Type B pancreatic cell (in vitro differentiated cells): ENCODE results near the gene DHDDS. TPM values are rescaled to one million over a fixed set of nuclear protein-coding genes. Genes with fewer than 3 reads are reported as not detected.

Experiments
- DNase-seq: peaks from one replicate; pipeline ENCODE4 v3.0.0; 2021; ENCODE audit warnings: mixed read lengths; ENCODE audit not compliant: unreplicated experiment; ENCODE audit errors: extremely low spot score
- H3K27ac Mint-ChIP-seq: 2 replicates; pipeline ENCODE4 v1.8.0; 2021; ENCODE audit warnings: mild to moderate bottlenecking, mixed read lengths
- H3K27me3 Mint-ChIP-seq: 2 replicates; pipeline ENCODE4 v1.8.0; 2021; ENCODE audit warnings: mixed read lengths
- H3K36me3 Mint-ChIP-seq: 2 replicates; pipeline ENCODE4 v1.8.0; 2021; ENCODE audit warnings: mixed read lengths
- H3K4me1 Mint-ChIP-seq: one replicate; pipeline ENCODE4 v1.8.0; 2021; ENCODE audit warnings: mixed read lengths; ENCODE audit not compliant: unreplicated experiment
- H3K4me3 Mint-ChIP-seq: 2 replicates; pipeline ENCODE4 v1.8.0; 2021; ENCODE audit warnings: mild to moderate bottlenecking, mixed read lengths
- H3K9me3 Mint-ChIP-seq: 2 replicates; pipeline ENCODE4 v1.8.0; 2021; ENCODE audit warnings: mixed read lengths
- total RNA-seq: library from RNA; stranded (reverse); gene quantifications from 2 replicates; pipeline ENCODE4 v1.2.1, GENCODE V29; 2021; ENCODE audit warnings: low replicate concordance
- TF ChIP-seq, protein P1 (sequence below): fragments of 200-600 bp; sonication (generic); conservative IDR thresholded peaks from 2 replicates; pipeline ENCODE4 v1.5.0; 2021; ENCODE audit warnings: antibody characterized with exemption, mild to moderate bottlenecking

Gene DHDDS
- total RNA-seq, 1 donor from 2014 or later = 46.5 TPM

DNA sequence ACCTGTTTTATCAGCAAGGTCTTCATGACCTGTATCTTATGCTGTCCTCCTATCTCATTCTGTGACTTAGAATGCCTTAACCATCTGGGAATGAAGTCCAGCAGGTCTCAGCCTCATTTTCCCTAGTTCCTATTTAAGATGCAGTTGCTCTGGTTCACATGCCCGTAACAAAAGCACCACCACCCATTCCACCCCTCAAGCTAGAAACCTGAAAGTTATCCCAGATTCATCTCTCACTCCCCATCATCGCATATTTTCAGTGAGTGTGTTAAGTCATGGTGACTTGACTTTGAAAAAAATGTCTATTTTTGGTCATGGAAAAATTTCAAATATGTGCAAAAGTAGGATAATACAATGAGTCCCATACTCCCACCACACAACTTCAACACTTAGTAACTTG is 51.9 kb downstream of the DHDDS start:
- Mint-ChIP-seq H3K27me3 (no peaks in the 10 kb centered on the region), H3K36me3 (peaks cover under 1% of the 10 kb centered on the region), H3K27ac (peak overlapping the region; percentile 7), H3K9me3 (no peaks in the 10 kb centered on the region), H3K4me3 (no peak overlapping the region), H3K4me1 (peaks cover 4% of the 10 kb centered on the region)
- TF ChIP-seq, protein P1, sequence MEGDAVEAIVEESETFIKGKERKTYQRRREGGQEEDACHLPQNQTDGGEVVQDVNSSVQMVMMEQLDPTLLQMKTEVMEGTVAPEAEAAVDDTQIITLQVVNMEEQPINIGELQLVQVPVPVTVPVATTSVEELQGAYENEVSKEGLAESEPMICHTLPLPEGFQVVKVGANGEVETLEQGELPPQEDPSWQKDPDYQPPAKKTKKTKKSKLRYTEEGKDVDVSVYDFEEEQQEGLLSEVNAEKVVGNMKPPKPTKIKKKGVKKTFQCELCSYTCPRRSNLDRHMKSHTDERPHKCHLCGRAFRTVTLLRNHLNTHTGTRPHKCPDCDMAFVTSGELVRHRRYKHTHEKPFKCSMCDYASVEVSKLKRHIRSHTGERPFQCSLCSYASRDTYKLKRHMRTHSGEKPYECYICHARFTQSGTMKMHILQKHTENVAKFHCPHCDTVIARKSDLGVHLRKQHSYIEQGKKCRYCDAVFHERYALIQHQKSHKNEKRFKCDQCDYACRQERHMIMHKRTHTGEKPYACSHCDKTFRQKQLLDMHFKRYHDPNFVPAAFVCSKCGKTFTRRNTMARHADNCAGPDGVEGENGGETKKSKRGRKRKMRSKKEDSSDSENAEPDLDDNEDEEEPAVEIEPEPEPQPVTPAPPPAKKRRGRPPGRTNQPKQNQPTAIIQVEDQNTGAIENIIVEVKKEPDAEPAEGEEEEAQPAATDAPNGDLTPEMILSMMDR = no peak
- no peak for DNase-seq

DNA sequence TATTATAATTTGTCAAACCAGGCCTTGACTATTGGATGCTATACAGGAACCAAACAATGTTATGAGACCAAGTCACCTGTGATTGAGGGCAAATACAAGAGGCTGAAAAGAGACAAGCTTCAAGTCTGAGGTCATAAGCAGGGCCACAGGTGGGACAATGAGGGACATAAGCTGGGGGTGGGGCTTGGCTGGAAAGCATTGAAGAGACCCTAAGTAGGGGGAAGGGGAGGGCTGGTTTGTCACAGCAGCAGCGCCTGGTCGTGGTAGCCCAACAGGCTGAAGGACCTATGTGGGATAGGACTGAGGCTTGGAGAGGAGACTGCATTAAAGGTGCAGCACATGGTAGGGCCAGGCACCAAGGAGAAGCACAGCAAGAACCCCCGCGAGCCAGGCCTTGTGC is 58.0 kb downstream of the DHDDS start:
- H3K4me1 Mint-ChIP-seq = no peaks in the 10 kb centered on the region
- no peaks in the 10 kb centered on the region for H3K36me3 Mint-ChIP-seq
- H3K9me3 Mint-ChIP-seq = no peaks in the 10 kb centered on the region
- no peak overlapping the region for H3K27ac Mint-ChIP-seq
- H3K27me3 Mint-ChIP-seq = no peaks in the 10 kb centered on the region
- DNase-seq = no peak
- H3K4me3 Mint-ChIP-seq = no peak overlapping the region
- TF ChIP-seq, protein P1 = no peak

DNA sequence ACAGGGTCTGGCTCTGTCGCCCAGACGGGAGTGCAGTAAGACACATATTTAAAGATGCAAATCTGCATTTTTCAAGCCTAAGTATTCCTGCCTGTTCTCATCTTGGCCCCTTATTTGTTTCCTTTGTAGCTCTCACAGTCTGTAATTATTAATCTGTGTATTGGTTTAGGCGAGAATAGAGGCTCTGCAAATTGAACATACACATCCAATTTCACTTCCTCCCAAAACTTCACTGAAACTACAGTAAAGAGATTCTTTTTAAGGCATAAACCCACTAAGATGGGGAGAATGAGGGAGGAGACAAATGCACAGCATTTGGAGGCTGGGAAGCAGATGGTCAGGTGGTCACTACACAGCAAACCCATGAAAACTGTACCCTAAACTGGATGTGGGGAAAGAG is 61.1 kb downstream of the DHDDS start:
- no peak for DNase-seq
- Mint-ChIP-seq H3K4me3 (no peak overlapping the region), H3K27me3 (no peaks in the 10 kb centered on the region), H3K36me3 (no peaks in the 10 kb centered on the region), H3K4me1 (peaks cover 3% of the 10 kb centered on the region), H3K27ac (no peak overlapping the region), H3K9me3 (no peaks in the 10 kb centered on the region)
- TF ChIP-seq, protein P1 = no peak

DNA sequence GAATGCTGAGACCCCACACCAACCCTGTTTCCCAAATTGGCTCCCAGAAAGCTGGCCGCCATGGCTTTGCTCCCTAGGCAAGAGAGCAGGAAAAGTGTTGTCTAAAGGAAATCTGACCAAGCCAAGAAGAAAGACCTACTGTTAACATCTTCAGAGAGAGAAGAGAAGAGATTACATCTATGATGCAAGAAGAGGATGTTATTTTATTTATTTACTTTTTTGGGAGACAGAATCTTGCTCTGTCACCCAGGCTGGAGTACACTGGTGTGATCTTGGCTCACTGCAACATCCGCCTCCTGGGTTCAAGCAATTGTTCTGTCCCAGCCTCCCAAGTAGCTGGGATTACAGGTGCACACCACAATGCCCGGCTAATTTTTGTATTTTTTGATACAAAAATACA is 61.8 kb downstream of the DHDDS start:
- no peak for DNase-seq
- Mint-ChIP-seq H3K9me3 (no peaks in the 10 kb centered on the region), H3K4me1 (peaks cover 3% of the 10 kb centered on the region), H3K4me3 (no peak overlapping the region), H3K27ac (no peak overlapping the region), H3K27me3 (no peaks in the 10 kb centered on the region), H3K36me3 (no peaks in the 10 kb centered on the region)
- TF ChIP-seq, protein P1 = no peak

DNA sequence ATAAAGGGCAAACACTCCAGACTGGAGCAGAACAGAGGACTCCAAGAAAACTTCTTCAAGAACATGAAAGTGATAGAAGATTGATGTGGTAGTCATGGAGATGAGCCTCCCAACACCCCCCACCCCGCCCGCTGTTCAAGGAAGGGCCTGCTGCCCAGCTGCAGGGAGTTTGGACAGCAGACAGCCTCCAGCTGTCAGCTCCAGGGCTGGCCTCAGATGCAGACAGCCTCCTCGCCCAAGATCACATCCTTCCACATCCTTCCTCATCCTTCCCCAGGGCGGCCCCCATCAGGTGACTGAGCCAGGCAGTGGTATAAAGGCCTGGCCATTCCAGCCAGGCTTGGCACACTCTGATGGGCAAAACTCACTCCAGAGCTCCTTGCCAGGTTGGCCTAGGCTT is 64.7 kb downstream of the DHDDS start:
- DNase-seq = no peak
- no peaks in the 10 kb centered on the region for H3K27me3 Mint-ChIP-seq

More for the DNA sequence above, 64.7 kb downstream of the DHDDS start:
- TF ChIP-seq, protein P1 = no peak
- H3K9me3 Mint-ChIP-seq = no peaks in the 10 kb centered on the region
- H3K36me3 Mint-ChIP-seq = no peaks in the 10 kb centered on the region
- no peak overlapping the region for H3K27ac Mint-ChIP-seq
- H3K4me3 Mint-ChIP-seq = peak overlapping the region; percentile 54
- peaks cover 3% of the 10 kb centered on the region for H3K4me1 Mint-ChIP-seq
